ENCODE results near the gene BCL7B.

GRCh38 chr7:73549176-73549575 is 8.3 kb downstream of the BCL7B start:
- no peak for TF ChIP-seq CTCF (IDR thresholded peaks at IDR 0.05)
- TF ChIP-seq POLR2AphosphoS5 (IDR thresholded peaks at IDR 0.05; ENCODE audit: low read depth, low read length): no peak
- TF ChIP-seq, protein P1, sequence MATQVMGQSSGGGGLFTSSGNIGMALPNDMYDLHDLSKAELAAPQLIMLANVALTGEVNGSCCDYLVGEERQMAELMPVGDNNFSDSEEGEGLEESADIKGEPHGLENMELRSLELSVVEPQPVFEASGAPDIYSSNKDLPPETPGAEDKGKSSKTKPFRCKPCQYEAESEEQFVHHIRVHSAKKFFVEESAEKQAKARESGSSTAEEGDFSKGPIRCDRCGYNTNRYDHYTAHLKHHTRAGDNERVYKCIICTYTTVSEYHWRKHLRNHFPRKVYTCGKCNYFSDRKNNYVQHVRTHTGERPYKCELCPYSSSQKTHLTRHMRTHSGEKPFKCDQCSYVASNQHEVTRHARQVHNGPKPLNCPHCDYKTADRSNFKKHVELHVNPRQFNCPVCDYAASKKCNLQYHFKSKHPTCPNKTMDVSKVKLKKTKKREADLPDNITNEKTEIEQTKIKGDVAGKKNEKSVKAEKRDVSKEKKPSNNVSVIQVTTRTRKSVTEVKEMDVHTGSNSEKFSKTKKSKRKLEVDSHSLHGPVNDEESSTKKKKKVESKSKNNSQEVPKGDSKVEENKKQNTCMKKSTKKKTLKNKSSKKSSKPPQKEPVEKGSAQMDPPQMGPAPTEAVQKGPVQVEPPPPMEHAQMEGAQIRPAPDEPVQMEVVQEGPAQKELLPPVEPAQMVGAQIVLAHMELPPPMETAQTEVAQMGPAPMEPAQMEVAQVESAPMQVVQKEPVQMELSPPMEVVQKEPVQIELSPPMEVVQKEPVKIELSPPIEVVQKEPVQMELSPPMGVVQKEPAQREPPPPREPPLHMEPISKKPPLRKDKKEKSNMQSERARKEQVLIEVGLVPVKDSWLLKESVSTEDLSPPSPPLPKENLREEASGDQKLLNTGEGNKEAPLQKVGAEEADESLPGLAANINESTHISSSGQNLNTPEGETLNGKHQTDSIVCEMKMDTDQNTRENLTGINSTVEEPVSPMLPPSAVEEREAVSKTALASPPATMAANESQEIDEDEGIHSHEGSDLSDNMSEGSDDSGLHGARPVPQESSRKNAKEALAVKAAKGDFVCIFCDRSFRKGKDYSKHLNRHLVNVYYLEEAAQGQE (IDR thresholded peaks at IDR 0.05; ENCODE audit: insufficient read depth in 1 of 2, low read depth in 2 of 2, low read length in 1 of 2): no peak
- TF ChIP-seq SIN3A (IDR thresholded peaks at IDR 0.05; ENCODE audit: borderline replicate concordance, insufficient read depth, low read depth, low read length): no peak

Data from Panc1 (cell line).